GM12892 (cell line): ENCODE data around the gene RDH14.

ENCODE experiments used
- POLR2A ChIP-seq: IDR thresholded peaks from 2 replicates; pipeline ENCODE4 v1.6.1; 2011; ENCODE audit warnings: low read depth, low read length, control low read depth
- POLR2AphosphoS5 ChIP-seq: IDR thresholded peaks from 2 replicates; pipeline ENCODE4 v1.6.1; 2011; ENCODE audit warnings: low read depth, low read length, control low read depth
- TAF1 ChIP-seq: IDR thresholded peaks from 2 replicates; pipeline ENCODE4 v1.6.1; 2011; ENCODE audit warnings: low read depth, mild to moderate bottlenecking, control low read depth, low read length, borderline replicate concordance

GRCh38 chr2:18527326-18527725 is 33.1 kb downstream of the RDH14 start:
- TF ChIP-seq POLR2AphosphoS5 = no peak
- no peak for TF ChIP-seq POLR2A
- TF ChIP-seq TAF1 = no peak
